Activated CD8-positive, alpha-beta memory T cell treated with anti-CD3 and anti-CD28 coated beads for 1 hour (primary cell): ENCODE measurements around the gene SLC6A19.
"Not testable (repeated sequence)": the region's sequence is repeated elsewhere in the genome, so short reads cannot be mapped to it uniquely, and the experiment has no call there.

ENCODE experiments used
- DNase-seq, 2 donors: peaks; one replicate each; pipeline ENCODE4 v3.0.0-alpha.2; 2020; ENCODE audit warnings: low read depth in 1 of 2; ENCODE audit errors: extremely low read depth in 1 of 2

Gene SLC6A19

GRCh38 chr5:1201327-1202025 is at the start of gene SLC6A19:
Gene SLC6A19 (plus strand): TSS chr5:1201595. CDS start chr5:1201651, 56 bp downstream.
- DNase-seq: no peak

GRCh38 chr5:1152156-1152555 is 49.2 kb upstream of the SLC6A19 start:
- DNase-seq: no peak

GRCh38 chr5:1152771-1153282 is 48.6 kb upstream of the SLC6A19 start:
- no peak for DNase-seq

- no peak for DNase-seq
These were observed 48.0 kb upstream of the SLC6A19 start for GRCh38 chr5:1153428-1153827.

GRCh38 chr5:1155191-1156032 is 46.0 kb upstream of the SLC6A19 start:
- DNase-seq: no peak

- no peak for DNase-seq
These were observed 45.2 kb upstream of the SLC6A19 start for GRCh38 chr5:1156033-1156753.

- no peak for DNase-seq
These were observed 44.5 kb upstream of the SLC6A19 start for GRCh38 chr5:1156754-1157460.

GRCh38 chr5:1157461-1157986 is 43.9 kb upstream of the SLC6A19 start:
- DNase-seq: not testable (repeated sequence)

GRCh38 chr5:1158647-1159340 is 42.6 kb upstream of the SLC6A19 start:
- DNase-seq: no peak

- no peak for DNase-seq
These were observed 42.1 kb upstream of the SLC6A19 start for GRCh38 chr5:1159341-1159675.

- no peak for DNase-seq
These were observed 41.5 kb upstream of the SLC6A19 start for GRCh38 chr5:1159774-1160406.

- DNase-seq: no peak
These were observed 40.1 kb upstream of the SLC6A19 start for GRCh38 chr5:1161108-1161832.

- DNase-seq: no peak
These were observed 39.6 kb upstream of the SLC6A19 start for GRCh38 chr5:1161833-1162229.

GRCh38 chr5:1162276-1162675 is 39.1 kb upstream of the SLC6A19 start:
- no peak for DNase-seq

- DNase-seq: no peak
These were observed 38.6 kb upstream of the SLC6A19 start for GRCh38 chr5:1162751-1163150.

GRCh38 chr5:1163366-1163765 is 38.0 kb upstream of the SLC6A19 start:
- DNase-seq: no peak

GRCh38 chr5:1163879-1164278 is 37.5 kb upstream of the SLC6A19 start:
- no peak for DNase-seq

GRCh38 chr5:1164696-1165630 is 36.4 kb upstream of the SLC6A19 start:
- no peak for DNase-seq
